ENCODE measurements around the gene ROPN1B.

- TF ChIP-seq POLR2AphosphoS5 (IDR thresholded peaks at IDR 0.05) (no peak), POLR2A (IDR thresholded peaks at IDR 0.05) (no peak), CTCF (IDR thresholded peaks at IDR 0.05) (no peak)
Measured at GRCh38 chr3:126028096-126028495, 59.1 kb downstream of the ROPN1B start.

All from suprapubic skin (tissue), 4 donors.